NCI-H2196 treated with DMSO at 0.1 percent for 48 hours (cell line): ENCODE results near the gene SFXN4.
"Not testable (repeated sequence)": the region's sequence is repeated elsewhere in the genome, so short reads cannot be mapped to it uniquely, and the experiment has no call there.

Experiments
- DNase-seq: peaks from one replicate; lab custom pipeline; 2025; ENCODE audit not compliant: unreplicated experiment; lab: John Stamatoyannopoulos, UW

SFXN4 gene

GRCh38 chr10:119190954-119191785, 25.7 kb upstream of the SFXN4 start:
- no peak for DNase-seq

GRCh38 chr10:119190353-119190752, 24.8 kb upstream of the SFXN4 start:
- no peak for DNase-seq

GRCh38 chr10:119189811-119190282, 24.3 kb upstream of the SFXN4 start:
- DNase-seq: no peak

- DNase-seq: no peak
Measured at GRCh38 chr10:119183664-119184412, 18.3 kb upstream of the SFXN4 start.

- not testable (repeated sequence) for DNase-seq
Measured at GRCh38 chr10:119180850-119181400, 15.4 kb upstream of the SFXN4 start.

- DNase-seq: peak; percentile 47
Measured at GRCh38 chr10:119178372-119179119, 13.0 kb upstream of the SFXN4 start, which contains the start of gene PRDX3. Gene PRDX3, minus strand, starts transcription at chr10:119178812. Its CDS starts 22 bp downstream, at chr10:119178790.

- DNase-seq: no peak
Measured at GRCh38 chr10:119177708-119178371, 12.3 kb upstream of the SFXN4 start.

- no peak for DNase-seq
Measured at GRCh38 chr10:119176166-119176565, 10.7 kb upstream of the SFXN4 start.

GRCh38 chr10:119174109-119174508, 8.6 kb upstream of the SFXN4 start:
- DNase-seq: no peak

- DNase-seq: no peak
Measured at GRCh38 chr10:119167041-119167440, 1.5 kb upstream of the SFXN4 start.

- no peak for DNase-seq
Measured at GRCh38 chr10:119166564-119166963, 1.1 kb upstream of the SFXN4 start.

- no peak for DNase-seq
Measured at GRCh38 chr10:119166118-119166500, 595 bp upstream of the SFXN4 start.

- DNase-seq: no peak
Measured at GRCh38 chr10:119162452-119163092, 2.9 kb downstream of the SFXN4 start.

GRCh38 chr10:119161680-119162451, 3.6 kb downstream of the SFXN4 start:
- DNase-seq: no peak

GRCh38 chr10:119159332-119159731, 6.2 kb downstream of the SFXN4 start:
- no peak for DNase-seq

GRCh38 chr10:119153661-119154060, 11.9 kb downstream of the SFXN4 start:
- DNase-seq: no peak

GRCh38 chr10:119153041-119153440, 12.5 kb downstream of the SFXN4 start:
- DNase-seq: no peak

GRCh38 chr10:119151601-119152000, 13.9 kb downstream of the SFXN4 start:
- not testable (repeated sequence) for DNase-seq

- no peak for DNase-seq
Measured at GRCh38 chr10:119149729-119150128, 15.8 kb downstream of the SFXN4 start.
